ENCODE results near the gene SLC29A2.
"Not testable (repeated sequence)": the region's sequence is repeated elsewhere in the genome, so short reads cannot be mapped to it uniquely, and the experiment has no call there.

Gene SLC29A2

GRCh38 chr11:66323684-66324083, 47.9 kb downstream of the SLC29A2 start:
- no peak for DNase-seq (ENCODE audit: low read depth)
- TF ChIP-seq CTCF (IDR thresholded peaks at IDR 0.05; ENCODE audit: control insufficient read depth, insufficient read depth, low read depth, low read length, missing control alignments), result no peak
- H3K4me3 ChIP-seq (ENCODE audit: control insufficient read depth, low read depth, low read length), result no peak overlapping the region

GRCh38 chr11:66322732-66323427, 48.7 kb downstream of the SLC29A2 start:
- no peak for TF ChIP-seq CTCF (IDR thresholded peaks at IDR 0.05; ENCODE audit: control insufficient read depth, insufficient read depth, low read depth, low read length, missing control alignments)
- H3K4me3 ChIP-seq (ENCODE audit: control insufficient read depth, low read depth, low read length), result no peak overlapping the region
- DNase-seq (ENCODE audit: low read depth), result no peak

- TF ChIP-seq CTCF (IDR thresholded peaks at IDR 0.05; ENCODE audit: control insufficient read depth, insufficient read depth, low read depth, low read length, missing control alignments), result no peak
- H3K4me3 ChIP-seq (ENCODE audit: control insufficient read depth, low read depth, low read length), result no peak overlapping the region
- DNase-seq (ENCODE audit: low read depth), result no peak
Measured at GRCh38 chr11:66321606-66322005, 50.0 kb downstream of the SLC29A2 start.

GRCh38 chr11:66320748-66321147, 50.8 kb downstream of the SLC29A2 start:
- not testable (repeated sequence) for DNase-seq (ENCODE audit: low read depth)

GRCh38 chr11:66320289-66320688, 51.3 kb downstream of the SLC29A2 start:
- H3K4me3 ChIP-seq (ENCODE audit: control insufficient read depth, low read depth, low read length); DNase-seq (ENCODE audit: low read depth): not testable (repeated sequence)

More at GRCh38 chr11:66320748-66321147, 50.8 kb downstream of the SLC29A2 start:
- not testable (repeated sequence) for H3K4me3 ChIP-seq (ENCODE audit: control insufficient read depth, low read depth, low read length)

- H3K4me3 ChIP-seq (ENCODE audit: control insufficient read depth, low read depth, low read length), result no peak overlapping the region
- no peak for TF ChIP-seq CTCF (IDR thresholded peaks at IDR 0.05; ENCODE audit: control insufficient read depth, insufficient read depth, low read depth, low read length, missing control alignments)
- DNase-seq (ENCODE audit: low read depth), result no peak
Measured at GRCh38 chr11:66318600-66318970, 53.0 kb downstream of the SLC29A2 start.

- peak; percentile 66 for DNase-seq (ENCODE audit: low read depth)
- H3K4me3 ChIP-seq (ENCODE audit: control insufficient read depth, low read depth, low read length), result no peak overlapping the region; the same call in 1 of the 2 replicates
- TF ChIP-seq CTCF (IDR thresholded peaks at IDR 0.05; ENCODE audit: control insufficient read depth, insufficient read depth, low read depth, low read length, missing control alignments), result no peak
Measured at GRCh38 chr11:66317723-66318599, 53.6 kb downstream of the SLC29A2 start.

Measured in AG09309 (cell line).